ENCODE results near the gene MAIP1.

DNA sequence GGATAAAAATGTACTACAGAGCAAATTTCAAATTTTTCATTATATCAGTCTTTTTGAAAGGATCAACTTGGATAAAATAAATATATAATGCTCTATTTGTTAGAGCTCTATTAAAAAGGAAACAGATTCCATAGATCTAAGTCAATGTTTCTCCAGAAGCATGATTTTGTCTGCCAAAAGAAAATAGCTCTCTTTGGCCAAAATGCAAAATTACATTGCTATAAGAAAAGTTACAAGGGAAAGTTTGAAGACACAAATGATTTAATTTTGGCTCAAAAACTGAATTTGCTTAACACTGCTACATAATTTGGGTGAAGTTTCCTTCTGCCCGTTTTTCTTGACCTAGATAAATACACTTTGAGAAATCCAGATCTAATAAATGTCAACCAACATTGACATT lies 28.6 kb upstream of the MAIP1 start:
- no peak for TF ChIP-seq GATA2 (IDR thresholded peaks at IDR 0.05; ENCODE audit: low read depth, low read length)
- no peak for TF ChIP-seq GATA3 (IDR thresholded peaks at IDR 0.05; ENCODE audit: low read depth, low read length)
